Left cardiac atrium (tissue), 4 donors: ENCODE data around the gene UBE2H. TPM values are rescaled to one million over a fixed set of nuclear protein-coding genes. Genes with fewer than 3 reads are reported as not detected.

Source experiments
- ATAC-seq, 2 donors: fragments of 200-7000 bp; cut with Tn5 transposase; one replicate each; pipeline ENCODE4 v1.9.1; 2020; ENCODE audit warnings: mild to moderate bottlenecking in 2 of 2, moderate library complexity in 2 of 2
- DNase-seq: peaks from one replicate; pipeline ENCODE4 v3.0.0-alpha.2; 2020
- intact Hi-C, 2 donors: fragments of 100-400 bp; cut with DNase I; formaldehyde crosslinking; loops; one replicate each; pipeline versions ENCODE4 v1.14.1 to v1.15.1; 2022 to 2023
- total RNA-seq, 2 donors: library from RNA; stranded (reverse); fragmentation: NEBNext Ultra II Directional; extraction: Animal tissue kit (Norgen Biotek cat#: 25700); gene quantifications; one replicate each; pipeline ENCODE4 v1.2.1, GENCODE V29; 2021
- donor health status: DM: no; HTN: yes; CAD: no.
- donor health status: DM: no; HTN: yes; CAD: no; lungs with severe emphysema.
- donor health status: DM: yes; HTN: yes; CAD: no.
- donor health status: Dilated cardiomyopathy.

Gene UBE2H
- total RNA-seq, 2 donors from 2014 or later = 65.5 to 77.8 TPM

GRCh38 chr7:129783584-129783919 lies 169.2 kb downstream of the UBE2H start:
- DNase-seq (no peak), ATAC-seq (no peak)

GRCh38 chr7:129782818-129783583 lies 169.8 kb downstream of the UBE2H start:
- DNase-seq = no peak
- intact Hi-C loops = no loop called here
- ATAC-seq = no peak

More at GRCh38 chr7:129783584-129783919, 169.2 kb downstream of the UBE2H start:
- intact Hi-C loops = no loop called here

GRCh38 chr7:129781928-129782817 lies 170.6 kb downstream of the UBE2H start:
- DNase-seq (no peak), ATAC-seq (no peak)
- intact Hi-C loops = no loop called here

- ATAC-seq (no peak), DNase-seq (no peak)
- intact Hi-C loops = no loop called here
Measured at GRCh38 chr7:129780974-129781927, 171.5 kb downstream of the UBE2H start.

Other genes starting within 250 kb of the UBE2H start
- 10 to 100 TPM; 16.0 to 16.2 TPM for gene ZC3HC1, start 98.4 kb upstream of the UBE2H start, total RNA-seq
- gene KLHDC10, start 117.6 kb upstream of the UBE2H start, total RNA-seq = 10 to 100 TPM; 23.8 to 28.5 TPM